ENCODE data around the gene LLGL2.

- TF ChIP-seq CTCF (IDR thresholded peaks at IDR 0.05) (no peak), POLR2A (IDR thresholded peaks at IDR 0.05) (no peak)
Measured at GRCh38 chr17:75480281-75480680, 45.2 kb upstream of the LLGL2 start.
